IPS-15b (cell line): ENCODE measurements around the gene PSRC1.

ENCODE experiments used
- H3K27me3 ChIP-seq: one replicate; pipeline ENCODE4 v1.6.1; 2013; ENCODE audit warnings: low read length; ENCODE audit not compliant: control insufficient read depth, insufficient read depth
- H3K36me3 ChIP-seq: one replicate; pipeline ENCODE4 v1.6.1; 2013; ENCODE audit warnings: low read length; ENCODE audit not compliant: control insufficient read depth, insufficient read depth
- H3K4me1 ChIP-seq: one replicate; pipeline ENCODE4 v1.6.1; 2013; ENCODE audit warnings: mild to moderate bottlenecking, low read length; ENCODE audit not compliant: control insufficient read depth, insufficient read depth
- H3K4me3 ChIP-seq: one replicate; pipeline ENCODE4 v1.5.1; 2013; ENCODE audit warnings: low read depth, low read length
- H3K9ac ChIP-seq: one replicate; pipeline ENCODE4 v1.6.1; 2013; ENCODE audit warnings: low read depth, mild to moderate bottlenecking, low read length
- H3K9me3 ChIP-seq: one replicate; pipeline ENCODE4 v1.6.1; 2013; ENCODE audit warnings: mild to moderate bottlenecking, low read length; ENCODE audit not compliant: control insufficient read depth, insufficient read depth

The PSRC1 gene

GRCh38 chr1:109253803-109254620 is 28.9 kb downstream of the PSRC1 start:
- peaks cover 11% of the 10 kb centered on the region for H3K4me1 ChIP-seq
- peak overlapping the region; percentile 13 for H3K4me3 ChIP-seq
- H3K36me3 ChIP-seq: peaks cover 19% of the 10 kb centered on the region
- H3K27me3 ChIP-seq: peaks cover 8% of the 10 kb centered on the region
- H3K9ac ChIP-seq: peak overlapping the region; percentile 54
- no peaks in the 10 kb centered on the region for H3K9me3 ChIP-seq

GRCh38 chr1:109252893-109253802 is 29.8 kb downstream of the PSRC1 start:
- peak overlapping the region; percentile 12 for H3K9ac ChIP-seq
- H3K4me1 ChIP-seq: peaks cover 13% of the 10 kb centered on the region
- no peak overlapping the region for H3K4me3 ChIP-seq

GRCh38 chr1:109252167-109252892 is 30.6 kb downstream of the PSRC1 start:
- Histone ChIP-seq H3K27me3 (peaks cover 16% of the 10 kb centered on the region), H3K4me1 (peaks cover 13% of the 10 kb centered on the region), H3K9me3 (no peaks in the 10 kb centered on the region), H3K9ac (no peak overlapping the region), H3K4me3 (no peak overlapping the region), H3K36me3 (peaks cover 10% of the 10 kb centered on the region)

More at GRCh38 chr1:109252893-109253802, 29.8 kb downstream of the PSRC1 start:
- peaks cover 10% of the 10 kb centered on the region for H3K27me3 ChIP-seq
- H3K9me3 ChIP-seq: no peaks in the 10 kb centered on the region
- H3K36me3 ChIP-seq: peaks cover 12% of the 10 kb centered on the region

- Histone ChIP-seq H3K4me3 (no peak overlapping the region), H3K9ac (no peak overlapping the region), H3K9me3 (no peaks in the 10 kb centered on the region), H3K4me1 (peaks cover 13% of the 10 kb centered on the region), H3K36me3 (peaks cover 10% of the 10 kb centered on the region), H3K27me3 (peaks cover 20% of the 10 kb centered on the region)
Observed at GRCh38 chr1:109251277-109252166, 31.4 kb downstream of the PSRC1 start.

- Histone ChIP-seq H3K27me3 (peaks cover 20% of the 10 kb centered on the region), H3K9ac (no peak overlapping the region), H3K4me1 (peaks cover 13% of the 10 kb centered on the region), H3K36me3 (peaks cover 9% of the 10 kb centered on the region), H3K9me3 (no peaks in the 10 kb centered on the region), H3K4me3 (peak overlapping the region; percentile 45)
Observed at GRCh38 chr1:109250454-109251276, 32.3 kb downstream of the PSRC1 start.

- no peaks in the 10 kb centered on the region for H3K9me3 ChIP-seq
- peaks cover 7% of the 10 kb centered on the region for H3K36me3 ChIP-seq
- peak overlapping the region; percentile 45 for H3K4me3 ChIP-seq
- peaks cover 11% of the 10 kb centered on the region for H3K4me1 ChIP-seq
- no peak overlapping the region for H3K9ac ChIP-seq
- peaks cover 20% of the 10 kb centered on the region for H3K27me3 ChIP-seq
Observed at GRCh38 chr1:109249654-109250401, 33.1 kb downstream of the PSRC1 start.

- Histone ChIP-seq H3K9ac (peak within 1 kb of the TSS; percentile 8), H3K27me3 (peaks cover 20% of the 10 kb centered on the region), H3K4me1 (peaks cover 6% of the 10 kb centered on the region), H3K36me3 (peaks cover 7% of the 10 kb centered on the region), H3K9me3 (no peaks in the 10 kb centered on the region), H3K4me3 (peak within 1 kb of the TSS; percentile 52)
Observed at GRCh38 chr1:109248797-109249629, 33.9 kb downstream of the PSRC1 start, which contains the start of gene CELSR2. Gene CELSR2, plus strand, starts transcription at chr1:109249539. Its CDS starts 541 bp downstream, at chr1:109250080.

- peak overlapping the region; percentile 8 for H3K9ac ChIP-seq
- peaks cover 7% of the 10 kb centered on the region for H3K36me3 ChIP-seq
Observed at GRCh38 chr1:109248444-109248796, 34.5 kb downstream of the PSRC1 start.

More at GRCh38 chr1:109248444-109248796, 34.5 kb downstream of the PSRC1 start:
- Histone ChIP-seq H3K9me3 (no peaks in the 10 kb centered on the region), H3K27me3 (peaks cover 20% of the 10 kb centered on the region), H3K4me3 (no peak overlapping the region), H3K4me1 (peaks cover 3% of the 10 kb centered on the region)
